Activated CD8-positive, alpha-beta memory T cell treated with anti-CD3 and anti-CD28 coated beads, Interleukin-2, amount 10 ng/mL, durations not matched to agents 7 days and 5 days (primary cell): ENCODE data around the gene DENND2A. TPM values are rescaled to one million over a fixed set of nuclear protein-coding genes. Genes with fewer than 3 reads are reported as not detected.

Experiments
- ATAC-seq: fragments of 150-1000 bp; cut with Tn5 transposase; one replicate; pipeline ENCODE4 v1.10.0; 2021; ENCODE audit warnings: moderate library complexity
- CTCF ChIA-PET: fragments of 350-600 bp; sonication (Branson Sonifier 250); formaldehyde crosslinking; loops from one replicate; lab custom pipeline; 2021; ENCODE audit warnings: antibody characterized with exemption; lab: Charles Lee
- DNase-seq: peaks from one replicate; pipeline ENCODE4 v3.0.0-alpha.2; 2020
- H3K27ac Mint-ChIP-seq: one replicate; pipeline ENCODE4 v1.8.0; 2021; ENCODE audit warnings: mild to moderate bottlenecking, mixed read lengths
- H3K27me3 Mint-ChIP-seq: one replicate; pipeline ENCODE4 v1.8.0; 2021; ENCODE audit warnings: mixed read lengths
- H3K36me3 Mint-ChIP-seq: one replicate; pipeline ENCODE4 v1.8.0; 2021; ENCODE audit warnings: mild to moderate bottlenecking, mixed read lengths
- H3K4me1 Mint-ChIP-seq: one replicate; pipeline ENCODE4 v1.8.0; 2021; ENCODE audit warnings: mixed read lengths
- H3K4me3 Mint-ChIP-seq: one replicate; pipeline ENCODE4 v1.8.0; 2021; ENCODE audit warnings: mild to moderate bottlenecking, moderate library complexity, mixed read lengths
- H3K9me3 Mint-ChIP-seq: one replicate; pipeline ENCODE4 v1.8.0; 2022; ENCODE audit warnings: low read depth, mixed read lengths
- total RNA-seq, 2 experiments: library from RNA; stranded (reverse); gene quantifications; one replicate each; pipeline ENCODE4 v1.2.3, GENCODE V29; 2021

Gene DENND2A
- total RNA-seq, 2 experiments from 2014 or later, result 0.32 TPM; not detected in 1

DNA sequence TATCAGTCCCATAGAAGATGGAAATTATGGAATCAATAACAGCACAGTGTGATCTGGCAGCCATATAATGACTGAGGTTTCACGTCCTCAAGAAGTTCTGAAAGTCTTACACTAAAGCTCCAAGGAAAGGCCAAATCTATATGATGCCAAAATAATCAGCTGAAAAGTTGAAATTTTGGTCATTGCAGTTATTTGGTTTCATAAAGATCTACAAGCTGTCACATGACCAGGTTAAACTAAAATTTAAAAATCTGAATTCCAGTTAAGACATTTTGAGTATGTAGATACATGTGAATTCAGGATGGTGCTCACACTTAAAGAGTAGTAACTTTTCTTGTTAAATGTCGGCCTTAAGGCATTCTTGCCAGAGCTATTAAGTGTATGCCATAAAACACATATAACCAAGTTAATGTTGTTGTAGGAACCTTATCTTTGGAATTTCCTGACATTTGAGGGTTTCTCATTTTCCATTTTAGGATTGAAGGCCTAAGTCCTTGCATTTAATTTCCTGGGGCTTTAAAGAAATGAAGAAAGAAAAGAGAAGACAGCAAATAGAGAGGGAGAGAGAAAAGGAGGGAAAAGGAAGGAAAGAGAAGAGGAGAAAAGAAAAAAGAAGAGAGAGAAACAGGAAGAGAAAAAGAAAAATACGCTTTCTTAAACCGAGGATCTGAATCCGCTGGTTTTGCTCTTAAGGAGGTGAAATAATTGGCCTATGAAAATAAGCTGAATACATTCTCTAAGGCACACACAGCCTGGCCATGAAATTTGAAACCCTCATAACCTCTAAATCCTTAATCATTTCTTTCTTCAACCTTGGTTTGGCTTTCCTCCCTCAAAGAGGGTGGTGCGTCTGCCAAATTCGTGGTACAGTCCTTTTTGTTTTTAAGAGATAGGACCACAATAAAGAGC, 43.8 kb downstream of the DENND2A start:
- ATAC-seq (no peak), DNase-seq (no peak)
- Mint-ChIP-seq H3K9me3 (no peaks in the 10 kb centered on the region), H3K36me3 (no peaks in the 10 kb centered on the region), H3K27me3 (peaks cover 42% of the 10 kb centered on the region), H3K4me3 (no peak overlapping the region), H3K27ac (no peak overlapping the region), H3K4me1 (peaks cover 10% of the 10 kb centered on the region)
- CTCF ChIA-PET, result no interaction called here

DNA sequence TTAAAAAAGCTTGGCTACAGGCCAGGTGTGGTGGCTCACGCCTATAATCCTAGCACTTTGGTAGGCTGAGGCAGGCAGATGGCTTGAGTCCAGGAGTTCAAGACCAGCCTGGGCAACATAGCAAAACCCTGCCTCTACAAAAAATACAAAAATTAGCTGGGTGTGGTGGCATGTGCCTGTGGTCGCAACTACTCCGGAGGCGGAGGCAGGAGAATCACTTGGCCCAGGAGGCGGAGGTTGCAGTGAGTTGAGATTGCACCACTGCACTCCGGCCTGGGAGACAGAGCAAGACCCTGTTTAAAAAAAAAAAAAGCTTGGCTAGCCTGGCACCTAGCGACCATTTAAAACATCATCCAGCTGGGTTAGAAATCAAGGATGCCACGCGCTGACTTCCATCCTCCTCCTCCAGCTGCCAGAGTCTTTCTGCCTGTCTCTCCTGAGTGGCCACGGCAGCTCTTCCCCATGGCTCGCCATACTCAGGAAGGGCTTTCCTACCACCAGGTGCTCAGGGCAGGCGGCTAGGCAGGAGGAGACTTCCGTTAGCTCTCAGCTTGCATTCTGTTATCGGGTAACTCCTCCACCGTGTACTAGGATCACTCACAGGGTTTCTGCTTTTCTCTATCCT, 45.0 kb downstream of the DENND2A start:
- Mint-ChIP-seq H3K9me3 (no peaks in the 10 kb centered on the region), H3K4me3 (no peak overlapping the region), H3K36me3 (no peaks in the 10 kb centered on the region), H3K4me1 (peaks cover 10% of the 10 kb centered on the region), H3K27ac (no peak overlapping the region), H3K27me3 (peaks cover 38% of the 10 kb centered on the region)
- no peak for DNase-seq
- no peak for ATAC-seq
- CTCF ChIA-PET, result interaction anchor here (0.9 to 1.4 kb wide), 3 partner anchors 78 to 120 kb away, joined by 3 to 4 read pairs (median 3); no protein-coding TSS in a partner anchor

DNA sequence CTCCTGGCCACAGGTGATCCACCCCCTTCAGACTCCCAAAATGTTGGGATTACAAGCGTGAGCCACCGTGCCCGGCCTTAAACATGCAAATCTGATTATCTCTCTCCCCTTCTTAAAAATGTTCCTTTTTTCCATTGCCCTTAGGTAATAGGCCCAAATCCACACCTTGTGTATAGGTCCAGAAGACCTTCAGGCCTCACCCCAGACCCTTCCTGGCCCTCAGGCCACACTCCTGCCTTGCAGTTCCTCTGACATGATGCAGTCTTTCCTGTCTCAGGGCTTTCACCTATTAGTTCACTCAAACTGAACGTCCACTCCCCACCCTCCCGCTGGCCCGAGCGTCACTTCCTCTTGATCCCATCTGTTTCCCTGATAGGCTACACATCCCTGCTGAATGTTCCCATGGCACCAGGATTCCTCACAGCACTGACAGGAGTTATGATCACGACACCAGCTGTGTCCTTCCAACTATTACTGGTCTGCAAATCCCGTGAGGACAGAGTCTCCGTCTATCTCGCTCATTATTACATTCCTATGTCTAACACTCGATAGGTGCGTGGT, 46.4 kb downstream of the DENND2A start:
- Mint-ChIP-seq H3K27me3 (peaks cover 30% of the 10 kb centered on the region), H3K4me3 (no peak overlapping the region), H3K9me3 (no peaks in the 10 kb centered on the region), H3K4me1 (peaks cover 10% of the 10 kb centered on the region), H3K36me3 (no peaks in the 10 kb centered on the region), H3K27ac (no peak overlapping the region)
- CTCF ChIA-PET, result no interaction called here
- ATAC-seq (no peak), DNase-seq (no peak)

DNA sequence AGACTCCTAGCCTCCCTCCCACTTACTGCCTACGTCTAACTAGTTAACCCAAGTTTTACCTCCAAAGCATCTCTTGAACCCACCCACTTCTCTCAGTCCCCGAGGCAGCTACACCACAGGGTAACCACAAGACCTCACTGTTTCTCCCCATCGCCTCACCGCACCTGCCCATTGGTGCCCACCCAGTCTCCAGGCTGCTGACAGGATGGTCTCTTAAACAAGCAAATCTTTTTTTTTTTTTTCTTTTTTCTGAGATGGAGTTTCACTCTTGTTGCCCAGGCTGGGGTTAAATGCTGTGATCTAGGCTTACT, 47.0 kb downstream of the DENND2A start:
- CTCF ChIA-PET, result no interaction called here
- DNase-seq (no peak), ATAC-seq (no peak)
- Mint-ChIP-seq H3K36me3 (no peaks in the 10 kb centered on the region), H3K9me3 (no peaks in the 10 kb centered on the region), H3K27ac (no peak overlapping the region), H3K4me1 (peaks cover 10% of the 10 kb centered on the region), H3K4me3 (no peak overlapping the region), H3K27me3 (peaks cover 30% of the 10 kb centered on the region)

DNA sequence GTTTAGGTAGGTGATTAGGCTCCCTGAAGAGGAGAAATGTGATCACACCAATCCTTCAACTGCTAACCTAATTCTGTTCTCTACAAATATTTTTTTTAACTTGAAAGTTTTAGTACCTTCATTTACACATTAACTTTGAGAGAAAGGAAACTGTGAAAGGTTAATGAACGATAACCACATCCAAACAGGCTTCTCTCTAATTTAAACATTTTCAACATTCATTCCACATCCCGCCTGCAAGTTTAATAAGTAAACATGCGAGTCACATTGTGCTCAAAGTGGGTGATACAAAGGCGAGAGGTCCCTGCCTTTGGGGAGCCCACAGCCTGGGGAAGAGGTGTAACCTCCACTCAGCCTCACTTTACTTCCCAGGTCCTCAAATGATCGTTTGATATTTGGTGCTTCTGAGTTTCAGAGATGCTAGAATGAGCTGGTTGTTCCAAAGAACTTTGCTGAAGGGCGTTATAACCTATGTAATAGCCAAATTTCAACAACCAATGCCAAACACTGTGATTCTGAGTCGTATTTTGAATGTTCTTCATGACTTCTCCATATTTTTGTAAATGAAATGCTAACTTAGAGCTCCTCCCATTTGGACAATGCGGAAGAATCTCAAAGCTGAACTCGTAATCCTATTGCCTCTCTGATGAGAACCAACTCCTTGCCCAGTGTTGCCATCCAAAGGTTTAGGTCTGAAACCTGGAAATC, 47.5 kb downstream of the DENND2A start:
- peaks cover 30% of the 10 kb centered on the region for H3K27me3 Mint-ChIP-seq
- CTCF ChIA-PET, result no interaction called here
- peaks cover 10% of the 10 kb centered on the region for H3K4me1 Mint-ChIP-seq
- ATAC-seq (no peak), DNase-seq (no peak)
- H3K4me3 Mint-ChIP-seq, result no peak overlapping the region
- H3K27ac Mint-ChIP-seq, result no peak overlapping the region
- no peaks in the 10 kb centered on the region for H3K36me3 Mint-ChIP-seq
- no peaks in the 10 kb centered on the region for H3K9me3 Mint-ChIP-seq

DNA sequence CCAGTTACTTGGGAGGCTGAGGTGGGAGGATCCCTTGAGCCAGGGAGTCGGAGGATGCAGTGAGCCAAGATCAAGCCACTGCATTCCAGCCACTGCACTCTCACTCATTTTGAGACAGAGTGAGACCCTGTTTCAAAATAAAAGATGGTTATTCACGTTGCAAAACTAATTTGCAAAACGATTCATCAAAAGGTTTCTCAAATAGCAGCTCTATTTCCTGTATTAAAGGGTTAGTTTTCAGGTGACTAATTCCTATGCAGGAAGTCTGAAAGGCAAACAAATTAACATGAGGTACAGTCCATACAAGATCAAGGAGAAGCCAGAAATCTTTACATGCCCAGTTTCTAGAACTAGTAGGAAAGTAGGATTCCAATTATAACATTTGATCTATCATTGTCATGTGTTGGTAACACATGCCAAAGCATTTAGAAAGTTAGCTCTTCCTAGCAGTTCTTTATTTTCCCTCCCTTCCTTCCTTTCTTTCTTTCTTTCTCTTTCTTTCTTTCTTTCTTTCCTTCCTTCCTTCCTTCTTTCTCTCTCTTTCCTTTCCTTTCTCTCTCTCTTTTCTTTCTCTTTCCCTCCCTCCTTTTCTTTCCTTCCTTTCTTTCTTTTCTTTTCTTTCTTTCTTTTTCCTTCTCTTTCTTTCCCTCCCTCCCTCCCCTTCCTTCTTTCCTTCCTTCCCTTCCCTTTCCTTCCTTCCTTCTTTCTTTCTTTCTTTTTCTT, 49.3 kb downstream of the DENND2A start:
- CTCF ChIA-PET, result no interaction called here
- H3K4me1 Mint-ChIP-seq, result peaks cover 10% of the 10 kb centered on the region
- no peak overlapping the region for H3K4me3 Mint-ChIP-seq
- H3K27ac Mint-ChIP-seq, result no peak overlapping the region
- no peaks in the 10 kb centered on the region for H3K9me3 Mint-ChIP-seq
- peaks cover 22% of the 10 kb centered on the region for H3K27me3 Mint-ChIP-seq
- ATAC-seq, result no peak
- DNase-seq, result no peak
- H3K36me3 Mint-ChIP-seq, result no peaks in the 10 kb centered on the region

DNA sequence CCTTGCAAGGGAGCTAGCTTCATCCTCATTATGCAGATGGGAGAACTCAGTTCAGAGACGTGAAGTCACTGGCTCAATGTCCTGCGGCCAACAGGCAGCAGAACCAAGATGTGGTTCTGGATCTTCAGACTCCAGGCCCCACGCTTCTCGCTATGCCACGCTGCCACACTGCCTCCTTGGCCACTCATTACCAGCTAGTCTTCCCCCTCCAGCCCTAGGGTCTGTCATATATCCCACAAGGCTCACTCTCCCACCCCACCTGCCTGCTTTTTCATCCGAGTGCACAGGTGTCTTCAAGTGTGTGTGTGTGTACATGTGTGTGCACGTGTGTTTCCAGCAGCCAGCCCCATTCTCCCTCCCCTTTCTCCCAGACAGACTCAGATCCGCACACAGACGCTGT, 53.4 kb downstream of the DENND2A start:
- H3K9me3 Mint-ChIP-seq, result no peaks in the 10 kb centered on the region
- H3K27me3 Mint-ChIP-seq, result peaks cover 6% of the 10 kb centered on the region
- H3K4me3 Mint-ChIP-seq, result no peak overlapping the region
- no peaks in the 10 kb centered on the region for H3K36me3 Mint-ChIP-seq
- CTCF ChIA-PET, result no interaction called here
- H3K27ac Mint-ChIP-seq, result no peak overlapping the region
- no peak for ATAC-seq
- no peak for DNase-seq
- H3K4me1 Mint-ChIP-seq, result no peaks in the 10 kb centered on the region

DNA sequence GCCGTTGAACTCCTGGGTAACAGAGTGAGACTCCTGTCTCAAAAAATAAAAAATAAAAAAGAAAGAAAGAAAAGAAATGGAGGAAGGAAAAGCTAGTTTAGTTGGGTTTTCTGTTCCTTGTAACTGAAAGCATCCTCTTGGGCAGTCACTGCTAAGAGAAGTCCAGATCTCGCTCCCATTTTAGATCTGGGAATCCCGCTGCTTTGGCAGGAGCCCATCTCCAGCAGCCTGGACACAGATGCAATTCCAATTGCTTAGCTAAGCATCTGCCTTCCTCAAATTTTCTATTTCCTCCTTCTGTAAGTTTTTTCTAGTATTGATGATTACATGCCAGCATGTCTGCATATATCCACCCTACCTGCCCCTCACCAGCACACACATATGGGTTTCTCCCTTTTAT, 54.1 kb downstream of the DENND2A start:
- Mint-ChIP-seq H3K4me3 (no peak overlapping the region), H3K27me3 (peaks cover 6% of the 10 kb centered on the region), H3K27ac (no peak overlapping the region), H3K9me3 (no peaks in the 10 kb centered on the region), H3K36me3 (no peaks in the 10 kb centered on the region), H3K4me1 (no peaks in the 10 kb centered on the region)
- ATAC-seq (no peak), DNase-seq (no peak)
- CTCF ChIA-PET, result no interaction called here

DNA sequence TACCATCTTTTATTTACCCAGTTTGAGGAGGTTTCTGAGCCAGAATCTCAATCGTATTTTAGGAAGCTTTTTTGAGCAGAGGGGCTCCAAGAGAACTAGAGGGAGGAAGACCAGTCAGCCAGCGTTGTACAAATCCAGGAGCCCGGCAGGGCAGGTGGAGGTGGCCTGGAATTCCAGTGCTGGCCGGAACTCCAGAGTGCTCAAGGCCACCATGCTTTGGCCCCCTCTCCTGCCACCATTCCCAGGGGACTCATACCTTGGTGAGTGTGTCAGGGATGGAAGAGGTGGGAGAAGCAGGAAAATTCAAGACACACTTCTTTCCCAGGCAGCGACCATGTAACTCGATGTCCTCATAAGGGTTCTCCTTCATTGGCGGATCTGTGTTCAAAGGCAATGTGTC, 55.3 kb downstream of the DENND2A start:
- ATAC-seq, result no peak
- H3K9me3 Mint-ChIP-seq, result no peaks in the 10 kb centered on the region
- DNase-seq, result no peak
- no peak overlapping the region for H3K4me3 Mint-ChIP-seq
- peaks cover 6% of the 10 kb centered on the region for H3K27me3 Mint-ChIP-seq
- H3K36me3 Mint-ChIP-seq, result no peaks in the 10 kb centered on the region
- no peak overlapping the region for H3K27ac Mint-ChIP-seq
- CTCF ChIA-PET, result no interaction called here
- H3K4me1 Mint-ChIP-seq, result no peaks in the 10 kb centered on the region

DNA sequence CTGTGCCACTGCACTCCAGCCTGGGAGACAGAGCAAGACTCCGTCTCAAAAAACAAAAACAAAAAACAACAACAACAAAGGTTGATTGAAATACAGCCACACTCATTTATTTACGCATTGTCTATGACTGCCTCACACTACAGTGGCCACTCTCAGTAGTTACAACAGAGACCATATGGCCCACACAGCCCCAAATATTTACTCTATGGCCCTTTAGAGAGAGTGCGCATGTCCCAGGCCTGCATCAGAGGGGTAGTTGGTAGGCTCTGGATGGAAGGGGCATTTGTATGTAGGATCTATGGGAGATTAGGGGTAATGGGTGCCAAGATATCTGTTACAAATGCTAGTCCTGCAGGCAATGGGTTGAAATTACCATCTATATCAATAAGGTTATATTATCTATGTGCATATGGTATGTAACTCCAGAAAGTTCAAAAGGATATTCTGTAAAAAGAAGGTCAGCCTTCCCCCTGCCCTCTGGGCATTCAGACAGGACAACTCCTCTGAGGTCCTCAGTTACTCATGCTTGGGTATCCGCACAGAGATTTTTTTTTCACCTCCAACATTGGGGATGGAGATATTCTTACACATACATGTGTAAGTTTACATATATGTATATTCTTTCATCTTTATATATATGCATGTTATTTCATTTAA, 56.3 kb downstream of the DENND2A start:
- Mint-ChIP-seq H3K9me3 (no peaks in the 10 kb centered on the region), H3K27ac (no peak overlapping the region), H3K36me3 (no peaks in the 10 kb centered on the region), H3K4me1 (no peaks in the 10 kb centered on the region), H3K4me3 (no peak overlapping the region), H3K27me3 (peaks cover 6% of the 10 kb centered on the region)
- DNase-seq, result no peak
- CTCF ChIA-PET, result no interaction called here
- no peak for ATAC-seq

DNA sequence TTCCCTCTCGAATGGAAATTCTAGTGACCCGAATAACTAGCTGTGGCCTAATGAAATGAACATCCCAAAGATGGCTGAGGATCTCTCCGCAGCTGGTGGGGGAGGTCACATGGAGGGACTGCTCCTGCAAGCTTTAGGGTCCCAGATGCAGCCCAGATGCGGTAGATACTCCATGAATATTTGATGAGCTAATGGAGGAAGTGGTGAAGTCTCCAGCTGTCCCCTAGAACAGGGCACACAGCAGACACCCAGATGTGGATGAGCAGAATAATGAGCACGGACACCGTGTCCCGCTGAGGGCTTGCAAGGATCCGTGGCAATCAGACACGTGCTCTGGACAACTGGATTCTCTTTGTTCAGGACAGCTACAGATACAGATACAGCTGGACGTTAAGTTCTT, 59.2 kb downstream of the DENND2A start:
- Mint-ChIP-seq H3K27ac (no peak overlapping the region), H3K4me1 (no peaks in the 10 kb centered on the region), H3K36me3 (no peaks in the 10 kb centered on the region), H3K27me3 (peaks cover 6% of the 10 kb centered on the region), H3K9me3 (no peaks in the 10 kb centered on the region), H3K4me3 (no peak overlapping the region)
- CTCF ChIA-PET, result no interaction called here
- ATAC-seq (no peak), DNase-seq (no peak)

DNA sequence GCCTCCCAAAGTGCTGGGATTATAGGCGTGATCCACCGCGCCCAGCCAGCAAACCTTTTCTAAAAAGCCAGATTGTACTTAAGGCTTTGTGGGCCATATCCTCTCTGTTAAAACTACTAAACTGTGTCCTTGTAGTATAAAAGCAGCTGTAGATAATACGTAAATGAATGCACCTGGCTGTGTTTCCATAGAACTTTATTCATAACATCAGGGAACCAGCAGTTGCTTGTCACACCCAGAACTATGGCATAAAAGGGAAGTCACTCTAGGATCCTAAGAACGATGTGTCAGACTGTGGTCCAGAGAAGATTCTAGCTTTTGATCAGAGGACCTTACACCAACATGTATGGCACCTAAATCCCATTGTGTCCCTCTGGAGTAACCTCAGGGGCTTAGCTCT, 63.0 kb downstream of the DENND2A start:
- H3K36me3 Mint-ChIP-seq, result no peaks in the 10 kb centered on the region
- H3K27ac Mint-ChIP-seq, result no peak overlapping the region
- H3K9me3 Mint-ChIP-seq, result no peaks in the 10 kb centered on the region
- no peak overlapping the region for H3K4me3 Mint-ChIP-seq
- H3K4me1 Mint-ChIP-seq, result no peaks in the 10 kb centered on the region
- no peak for DNase-seq
- no peak for ATAC-seq
- CTCF ChIA-PET, result no interaction called here
- H3K27me3 Mint-ChIP-seq, result peaks cover 26% of the 10 kb centered on the region

DNA sequence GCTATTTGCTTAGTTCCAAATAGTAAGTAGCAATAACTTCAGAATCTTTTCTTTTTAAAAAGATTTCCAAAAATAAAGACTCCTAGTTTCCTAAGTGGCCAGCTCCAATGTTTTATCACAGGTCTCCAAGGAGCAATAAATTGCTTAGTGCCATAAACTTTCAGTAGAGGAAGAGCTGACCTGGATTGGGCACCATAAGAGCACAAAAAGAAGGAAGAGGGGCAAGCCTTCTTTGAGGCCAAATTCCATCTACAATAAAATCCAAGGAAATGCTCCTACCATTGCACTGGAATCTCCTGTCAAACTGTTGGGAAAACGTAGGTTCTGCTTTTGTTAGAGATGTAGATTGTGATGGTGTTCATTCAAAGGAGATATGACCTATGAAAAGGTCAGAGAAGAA, 64.0 kb downstream of the DENND2A start:
- DNase-seq (no peak), ATAC-seq (no peak)
- Mint-ChIP-seq H3K9me3 (no peaks in the 10 kb centered on the region), H3K4me1 (no peaks in the 10 kb centered on the region), H3K4me3 (no peak overlapping the region), H3K36me3 (no peaks in the 10 kb centered on the region), H3K27me3 (peaks cover 27% of the 10 kb centered on the region), H3K27ac (no peak overlapping the region)
- CTCF ChIA-PET, result no interaction called here
